Memory B cell (primary cell): Measurements from ENCODE around the gene FAM222B.
"Not testable (repeated sequence)": the region's sequence is repeated elsewhere in the genome, so short reads cannot be mapped to it uniquely, and the experiment has no call there.

Experiments used
- ATAC-seq: fragments of 150-1000 bp; cut with Tn5 transposase; 2 replicates; pipeline ENCODE4 v1.10.0; 2021; ENCODE audit warnings: low read depth, mild to moderate bottlenecking, moderate library complexity
- DNase-seq, 2 donors: peaks; one replicate each; pipeline ENCODE4 v3.0.0; 2022; ENCODE audit warnings: low spot score in 2 of 2
- H3K27ac Mint-ChIP-seq: one replicate; pipeline ENCODE4 v1.8.0; 2022; ENCODE audit warnings: mild to moderate bottlenecking, moderate library complexity, mixed read lengths
- H3K27me3 Mint-ChIP-seq: one replicate; pipeline ENCODE4 v1.8.0; 2022; ENCODE audit warnings: mixed read lengths
- H3K36me3 Mint-ChIP-seq: one replicate; pipeline ENCODE4 v1.8.0; 2022; ENCODE audit warnings: mild to moderate bottlenecking, mixed read lengths
- H3K4me1 Mint-ChIP-seq: one replicate; pipeline ENCODE4 v1.8.0; 2022; ENCODE audit warnings: mixed read lengths
- H3K4me3 Mint-ChIP-seq: one replicate; pipeline ENCODE4 v1.8.0; 2022; ENCODE audit warnings: mild to moderate bottlenecking, moderate library complexity, mixed read lengths
- H3K9me3 Mint-ChIP-seq: one replicate; pipeline ENCODE4 v1.8.0; 2022; ENCODE audit warnings: mixed read lengths

Gene FAM222B

GRCh38 chr17:28723836-28724499, 118.6 kb downstream of the FAM222B start:
- not testable (repeated sequence) for ATAC-seq, H3K4me3 Mint-ChIP-seq, DNase-seq, H3K9me3 Mint-ChIP-seq, H3K27me3 Mint-ChIP-seq
- Mint-ChIP-seq H3K36me3 (peaks cover 27% of the 10 kb centered on the region), H3K4me1 (peaks cover 46% of the 10 kb centered on the region), H3K27ac (peak overlapping the region; percentile 84)

DNA sequence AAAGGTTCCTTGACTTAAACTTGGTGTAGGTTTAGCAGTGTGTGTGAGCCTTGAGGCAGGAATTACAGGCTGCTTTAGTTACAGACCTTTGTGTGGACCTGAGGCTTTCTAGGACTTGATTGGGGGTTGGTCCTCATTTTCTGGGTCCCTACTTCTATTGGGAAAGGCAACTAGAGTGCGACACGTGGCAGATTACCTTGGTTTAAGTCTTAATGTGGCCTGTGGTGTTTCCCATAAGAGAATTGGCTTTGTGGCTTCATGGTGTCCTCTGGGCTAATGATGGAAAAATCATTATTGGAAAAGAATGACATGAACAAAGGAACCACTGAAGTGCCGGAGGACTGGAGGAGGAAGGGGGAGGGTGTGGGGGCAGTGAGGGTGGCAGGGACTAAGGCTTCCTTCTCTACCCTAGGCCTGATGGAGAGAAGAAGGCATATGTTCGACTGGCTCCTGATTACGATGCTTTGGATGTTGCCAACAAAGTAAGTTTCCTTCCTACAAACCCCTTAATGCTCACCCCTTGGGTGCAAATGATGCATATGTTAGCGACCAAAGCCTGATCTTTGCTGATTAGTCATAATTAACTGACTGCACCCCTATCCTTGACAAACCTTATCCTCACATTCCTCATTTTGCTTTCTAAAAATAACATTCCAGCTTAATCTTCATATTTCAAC, 119.3 kb downstream of the FAM222B start:
- DNase-seq = no peak
- Mint-ChIP-seq H3K27me3 (no peaks in the 10 kb centered on the region), H3K27ac (peak overlapping the region; percentile 84), H3K4me3 (no peak overlapping the region), H3K36me3 (peaks cover 27% of the 10 kb centered on the region), H3K4me1 (peaks cover 49% of the 10 kb centered on the region), H3K9me3 (no peaks in the 10 kb centered on the region)
- ATAC-seq = no peak

GRCh38 chr17:28722417-28723158, 120.0 kb downstream of the FAM222B start:
- no peaks in the 10 kb centered on the region for H3K27me3 Mint-ChIP-seq
- H3K4me3 Mint-ChIP-seq = peak overlapping the region; percentile 24
- no peaks in the 10 kb centered on the region for H3K9me3 Mint-ChIP-seq
- DNase-seq = no peak
- H3K27ac Mint-ChIP-seq = peak overlapping the region; percentile 24
- H3K4me1 Mint-ChIP-seq = peaks cover 53% of the 10 kb centered on the region
- ATAC-seq = no peak
- peaks cover 27% of the 10 kb centered on the region for H3K36me3 Mint-ChIP-seq

- H3K27ac Mint-ChIP-seq = peak overlapping the region; percentile 99
- not testable (repeated sequence) for ATAC-seq, H3K9me3 Mint-ChIP-seq, DNase-seq, H3K27me3 Mint-ChIP-seq
- H3K36me3 Mint-ChIP-seq = peaks cover 27% of the 10 kb centered on the region
- peak overlapping the region; percentile 99 for H3K4me3 Mint-ChIP-seq
- H3K4me1 Mint-ChIP-seq = peaks cover 49% of the 10 kb centered on the region
Measured at GRCh38 chr17:28720997-28721329, 121.6 kb downstream of the FAM222B start.

GRCh38 chr17:28720247-28720996, 122.2 kb downstream of the FAM222B start:
- H3K36me3 Mint-ChIP-seq = peaks cover 27% of the 10 kb centered on the region
- H3K9me3 Mint-ChIP-seq = no peaks in the 10 kb centered on the region
- ATAC-seq = no peak
- H3K27ac Mint-ChIP-seq = peak overlapping the region; percentile 99
- no peak for DNase-seq
- H3K4me3 Mint-ChIP-seq = peak overlapping the region; percentile 99
- peaks cover 2% of the 10 kb centered on the region for H3K27me3 Mint-ChIP-seq
- peaks cover 45% of the 10 kb centered on the region for H3K4me1 Mint-ChIP-seq

- Mint-ChIP-seq H3K4me1 (peaks cover 32% of the 10 kb centered on the region), H3K36me3 (peaks cover 18% of the 10 kb centered on the region), H3K27ac (peak overlapping the region; percentile 99), H3K27me3 (peaks cover 2% of the 10 kb centered on the region), H3K4me3 (peak overlapping the region; percentile 99), H3K9me3 (no peaks in the 10 kb centered on the region)
- DNase-seq (no peak), ATAC-seq (no peak)
Measured at GRCh38 chr17:28719021-28719433, 123.6 kb downstream of the FAM222B start.

- peak overlapping the region; percentile 93 for H3K27ac Mint-ChIP-seq
Measured at GRCh38 chr17:28718333-28719020, 124.1 kb downstream of the FAM222B start.

GRCh38 chr17:28717578-28718332, 124.8 kb downstream of the FAM222B start, which contains the start of gene RAB34:
RAB34 (minus strand) TSS chr17:28717868; CDS start chr17:28717266, 602 bp downstream.
- H3K27ac Mint-ChIP-seq = peak within 1 kb of the TSS; percentile 93
- peaks cover 2% of the 10 kb centered on the region for H3K27me3 Mint-ChIP-seq
- peaks cover 26% of the 10 kb centered on the region for H3K4me1 Mint-ChIP-seq
- peaks cover 13% of the 10 kb centered on the region for H3K36me3 Mint-ChIP-seq
- peak within 1 kb of the TSS; percentile 83 for H3K4me3 Mint-ChIP-seq
- ATAC-seq = peak; percentile 5
- DNase-seq = peak; percentile 17 to 42
- no peaks in the 10 kb centered on the region for H3K9me3 Mint-ChIP-seq

More at GRCh38 chr17:28718333-28719020, 124.1 kb downstream of the FAM222B start:
- Mint-ChIP-seq H3K4me1 (peaks cover 30% of the 10 kb centered on the region), H3K9me3 (no peaks in the 10 kb centered on the region), H3K27me3 (peaks cover 2% of the 10 kb centered on the region), H3K36me3 (peaks cover 13% of the 10 kb centered on the region), H3K4me3 (peak overlapping the region; percentile 83)
- no peak for DNase-seq
- no peak for ATAC-seq

GRCh38 chr17:28716740-28717577, 125.6 kb downstream of the FAM222B start:
- peak overlapping the region; percentile 68 for H3K4me3 Mint-ChIP-seq
- no peaks in the 10 kb centered on the region for H3K9me3 Mint-ChIP-seq
- H3K36me3 Mint-ChIP-seq = peaks cover 11% of the 10 kb centered on the region
- peaks cover 27% of the 10 kb centered on the region for H3K4me1 Mint-ChIP-seq
- DNase-seq (no peak), ATAC-seq (no peak)
- no peak overlapping the region for H3K27ac Mint-ChIP-seq
- peaks cover 2% of the 10 kb centered on the region for H3K27me3 Mint-ChIP-seq

DNA sequence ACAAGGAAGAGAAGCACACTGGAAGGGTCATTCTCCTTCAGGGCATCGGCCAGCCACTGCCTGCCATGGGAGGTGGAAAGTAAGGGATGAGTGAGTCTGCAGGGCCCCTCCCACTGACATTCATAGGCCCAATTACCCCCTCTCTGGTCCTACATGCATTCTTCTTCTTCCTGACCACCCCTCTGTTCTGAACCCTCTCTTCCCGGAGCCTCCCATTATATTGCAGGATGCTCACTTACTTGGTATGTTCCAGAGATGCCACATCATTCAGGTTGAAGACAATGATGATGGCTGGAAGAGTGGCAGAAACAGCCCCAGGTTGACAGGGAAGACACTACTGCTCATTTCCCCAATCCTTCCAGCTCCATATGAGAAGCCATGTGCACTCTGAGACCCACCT, 127.4 kb downstream of the FAM222B start:
- DNase-seq (no peak), ATAC-seq (no peak)
- H3K27ac Mint-ChIP-seq = no peak overlapping the region
- no peaks in the 10 kb centered on the region for H3K9me3 Mint-ChIP-seq
- peaks cover 28% of the 10 kb centered on the region for H3K4me1 Mint-ChIP-seq
- no peak overlapping the region for H3K4me3 Mint-ChIP-seq
- H3K36me3 Mint-ChIP-seq = peaks cover 3% of the 10 kb centered on the region
- peaks cover 2% of the 10 kb centered on the region for H3K27me3 Mint-ChIP-seq

DNA sequence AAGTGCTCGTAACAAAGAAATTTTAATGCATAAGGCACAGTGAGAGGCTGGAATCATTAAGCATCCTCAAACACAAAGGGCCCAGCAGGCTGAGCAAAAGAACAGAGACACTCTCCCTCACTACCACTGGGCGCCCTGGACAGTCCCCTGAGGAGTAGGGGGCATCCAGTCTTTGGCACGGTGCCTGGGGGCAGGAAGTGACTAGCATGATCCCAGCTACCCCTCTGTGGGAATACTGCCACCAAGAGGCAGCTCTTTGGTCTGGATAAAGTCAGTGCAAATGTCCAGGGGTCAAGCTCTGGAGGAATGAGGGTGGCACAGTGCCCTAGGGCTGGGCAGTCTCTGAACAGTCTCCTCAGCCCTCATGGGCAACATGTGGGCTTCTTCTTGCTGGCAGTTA, 128.3 kb downstream of the FAM222B start:
- no peaks in the 10 kb centered on the region for H3K9me3 Mint-ChIP-seq
- ATAC-seq = no peak
- no peak for DNase-seq
- H3K4me3 Mint-ChIP-seq = no peak overlapping the region
- H3K4me1 Mint-ChIP-seq = peaks cover 22% of the 10 kb centered on the region
- H3K27me3 Mint-ChIP-seq = peaks cover 2% of the 10 kb centered on the region
- H3K36me3 Mint-ChIP-seq = no peaks in the 10 kb centered on the region
- no peak overlapping the region for H3K27ac Mint-ChIP-seq
